Left cardiac atrium (tissue), 4 donors: Measurements from ENCODE around the gene PTGES3. TPM values are rescaled to one million over a fixed set of nuclear protein-coding genes. Genes with fewer than 3 reads are reported as not detected.
"Not testable (repeated sequence)": the region's sequence is repeated elsewhere in the genome, so short reads cannot be mapped to it uniquely, and the experiment has no call there.

Experiments used
- ATAC-seq, 2 donors: fragments of 200-7000 bp; cut with Tn5 transposase; one replicate each; pipeline ENCODE4 v1.9.1; 2020; ENCODE audit warnings: mild to moderate bottlenecking in 2 of 2, moderate library complexity in 2 of 2
- DNase-seq: peaks from one replicate; pipeline ENCODE4 v3.0.0-alpha.2; 2020
- intact Hi-C, 2 donors: fragments of 100-400 bp; cut with DNase I; formaldehyde crosslinking; loops; one replicate each; pipeline versions ENCODE4 v1.14.1 to v1.15.1; 2022 to 2023
- total RNA-seq, 2 donors: library from RNA; stranded (reverse); fragmentation: NEBNext Ultra II Directional; extraction: Animal tissue kit (Norgen Biotek cat#: 25700); gene quantifications; one replicate each; pipeline ENCODE4 v1.2.1, GENCODE V29; 2021
- donor health status: DM: no; HTN: yes; CAD: no.
- donor health status: DM: no; HTN: yes; CAD: no; lungs with severe emphysema.
- donor health status: DM: yes; HTN: yes; CAD: no.
- donor health status: Dilated cardiomyopathy.

The PTGES3 gene
- total RNA-seq, 2 donors from 2014 or later, result 126 to 138 TPM

DNA sequence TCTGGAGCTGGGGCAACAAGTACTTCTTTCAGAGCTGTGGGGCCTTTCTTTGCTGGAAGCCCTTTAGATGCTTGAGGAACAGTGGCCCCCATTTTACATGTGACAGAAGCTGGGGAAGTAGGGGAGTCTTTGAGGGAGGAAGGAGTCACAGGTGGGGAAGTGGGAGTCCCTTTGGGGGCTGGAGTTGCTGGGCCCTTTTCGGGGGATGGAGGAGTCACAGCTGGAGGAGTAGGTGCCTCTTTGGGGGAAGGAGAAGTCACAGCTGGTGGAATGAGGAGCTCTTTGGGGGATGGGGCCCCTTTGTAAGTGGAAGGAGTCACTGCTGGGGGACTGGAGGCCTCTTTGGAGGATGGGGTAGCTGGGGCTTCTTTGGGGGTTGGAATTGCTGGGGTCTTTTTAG is 28.4 kb upstream of the PTGES3 start:
- intact Hi-C loops, result no loop called here
- DNase-seq, result no peak
- ATAC-seq, result no peak

DNA sequence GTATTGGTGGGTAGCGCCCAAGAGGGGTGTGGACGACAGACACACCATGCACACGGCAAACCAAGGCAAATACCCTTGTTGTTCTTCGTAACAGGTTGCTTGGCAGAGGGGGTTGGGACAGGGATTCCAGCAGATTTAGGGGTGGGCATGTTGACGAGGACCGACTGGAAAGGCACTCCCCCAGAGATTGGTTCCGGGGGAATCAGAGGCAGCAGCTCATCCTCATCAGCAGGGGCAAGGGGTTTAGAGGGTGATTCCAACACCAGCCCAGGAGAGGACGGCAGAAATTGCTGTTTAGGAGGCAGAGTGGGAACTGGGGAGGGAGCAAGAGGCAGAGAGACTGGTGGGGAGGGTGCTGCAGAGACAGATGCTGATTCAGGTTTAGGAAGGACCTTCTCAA is 27.7 kb upstream of the PTGES3 start:
- DNase-seq (no peak), ATAC-seq (no peak)
- intact Hi-C loops, result no loop called here

DNA sequence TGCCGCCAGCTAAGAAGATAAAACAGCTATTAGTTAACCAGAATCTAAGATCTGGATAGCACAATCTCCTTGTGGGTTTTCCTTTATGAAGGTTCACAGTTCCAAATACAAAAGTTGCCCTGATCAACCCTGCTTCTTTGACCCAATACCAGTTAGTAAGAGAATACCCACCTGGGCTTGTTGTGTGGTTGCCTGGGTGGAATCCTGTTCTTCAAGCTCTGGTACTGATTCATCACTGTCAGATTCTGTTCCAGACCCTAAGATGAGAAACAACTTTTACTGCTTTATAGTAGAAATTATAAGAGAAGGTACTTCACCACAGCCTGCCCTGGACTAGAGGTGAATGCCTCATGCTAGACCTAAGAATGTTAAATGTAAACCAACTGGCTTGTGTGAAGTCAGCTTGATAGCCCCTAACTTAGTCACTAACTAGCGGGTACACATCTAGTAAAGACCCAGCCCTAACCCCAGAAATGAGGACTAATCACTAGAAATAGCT is 26.4 kb upstream of the PTGES3 start:
- intact Hi-C loops, result no loop called here
- no peak for DNase-seq
- ATAC-seq, result no peak

DNA sequence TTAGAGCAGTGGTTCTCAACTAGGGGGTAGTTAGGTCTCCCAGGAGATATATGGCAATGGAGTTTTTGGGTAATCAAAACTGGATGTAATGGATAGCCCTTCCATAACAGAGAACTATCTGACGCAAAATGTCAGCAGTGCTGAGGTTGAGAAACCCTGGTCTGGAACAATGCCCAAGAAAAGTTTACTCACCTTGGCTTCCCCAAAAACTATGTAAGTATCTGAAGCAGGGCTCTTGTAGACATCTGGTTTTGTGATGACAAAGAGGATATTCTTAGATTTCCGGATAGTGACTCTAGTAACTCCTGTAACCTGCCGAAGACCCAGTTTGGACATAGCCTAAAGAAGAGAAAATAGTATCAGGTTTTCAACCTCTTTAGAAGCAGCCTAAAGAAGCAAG is 25.3 kb upstream of the PTGES3 start:
- ATAC-seq, result no peak
- intact Hi-C loops, result no loop called here
- no peak for DNase-seq

DNA sequence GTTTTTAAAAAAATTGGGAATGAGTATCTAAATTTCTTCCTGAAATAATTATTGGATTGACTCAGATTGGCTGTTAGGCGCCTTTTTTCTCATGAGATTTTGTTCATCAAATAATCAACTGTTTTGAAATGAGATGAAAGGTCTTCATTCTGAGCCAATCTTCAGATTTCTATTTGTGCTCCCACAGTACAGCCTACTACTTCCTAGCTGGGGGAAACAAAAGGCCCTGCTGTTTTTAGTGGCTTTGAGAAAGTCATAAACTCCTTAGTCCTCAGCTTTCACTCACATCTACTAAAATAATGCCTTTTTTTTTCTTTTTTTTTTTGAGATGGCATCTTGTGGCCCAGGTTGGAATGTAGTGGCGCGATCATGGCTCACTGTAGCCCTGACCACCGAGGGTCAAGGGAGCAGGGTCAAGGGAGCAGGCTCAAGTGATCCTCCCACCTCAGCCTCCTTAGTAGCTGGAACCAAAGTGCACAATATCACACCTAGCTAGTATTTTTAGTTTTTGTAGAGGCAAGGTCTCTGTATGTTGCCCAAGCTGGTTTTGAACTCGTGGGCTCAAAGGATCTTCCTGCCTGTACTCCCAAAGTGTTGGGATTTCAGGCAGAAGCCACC is 21.8 kb upstream of the PTGES3 start:
- intact Hi-C loops, result no loop called here
- ATAC-seq, result no peak
- no peak for DNase-seq

DNA sequence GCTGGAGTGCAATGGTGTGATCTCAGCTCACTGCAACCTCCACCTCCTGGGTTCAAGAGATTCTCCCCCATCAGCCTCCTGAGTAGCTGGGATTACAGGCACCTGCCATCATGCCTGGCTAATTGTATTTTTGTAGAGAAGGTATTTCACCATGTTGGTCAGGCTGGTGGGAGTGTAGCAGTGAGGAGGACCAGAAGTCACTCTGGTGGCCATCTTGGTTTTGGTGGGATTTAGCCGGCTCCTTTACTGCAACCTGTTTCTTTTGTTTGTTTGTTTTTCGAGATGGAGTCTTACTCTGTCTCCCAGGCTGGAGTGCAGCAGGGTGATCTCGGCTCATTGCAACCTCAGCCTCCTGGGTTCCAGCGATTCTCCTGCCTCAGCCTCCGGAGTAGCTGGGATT is 16.4 kb upstream of the PTGES3 start:
- ATAC-seq, result not testable (repeated sequence)

DNA sequence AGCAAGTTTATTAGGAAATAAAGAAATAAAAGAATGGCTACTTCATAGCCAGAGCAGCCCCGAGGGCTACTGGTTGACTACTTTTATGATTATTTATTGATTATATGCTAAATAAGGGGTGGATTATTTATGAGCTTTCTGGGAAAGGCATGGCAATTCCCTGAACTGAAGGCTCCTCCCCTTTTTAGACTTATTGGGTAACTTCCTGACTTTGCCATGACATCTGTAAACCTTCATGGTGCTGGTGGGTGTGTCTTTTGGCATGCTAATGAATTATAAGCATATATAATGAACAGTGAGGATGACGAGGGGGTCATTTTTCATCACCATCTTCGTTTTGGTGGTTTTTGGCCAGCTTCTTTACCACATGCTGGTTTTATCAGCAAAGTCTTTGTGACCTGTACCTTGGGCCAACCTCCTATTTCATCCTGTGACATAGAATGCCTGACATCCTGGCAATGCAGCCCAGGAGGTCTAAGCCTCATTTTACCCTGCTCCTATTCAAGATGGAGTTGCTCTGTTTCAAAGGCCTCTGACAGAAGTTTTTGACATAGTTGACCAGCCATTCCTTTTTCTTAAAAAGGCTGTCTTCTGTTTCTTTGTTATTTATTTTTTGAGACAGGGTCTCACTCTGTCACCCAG is 11.1 kb upstream of the PTGES3 start:
- DNase-seq, result no peak
- intact Hi-C loops, result no loop called here
- ATAC-seq, result no peak

More for the DNA sequence above, 16.4 kb upstream of the PTGES3 start:
- DNase-seq, intact Hi-C loops: not testable (repeated sequence)

DNA sequence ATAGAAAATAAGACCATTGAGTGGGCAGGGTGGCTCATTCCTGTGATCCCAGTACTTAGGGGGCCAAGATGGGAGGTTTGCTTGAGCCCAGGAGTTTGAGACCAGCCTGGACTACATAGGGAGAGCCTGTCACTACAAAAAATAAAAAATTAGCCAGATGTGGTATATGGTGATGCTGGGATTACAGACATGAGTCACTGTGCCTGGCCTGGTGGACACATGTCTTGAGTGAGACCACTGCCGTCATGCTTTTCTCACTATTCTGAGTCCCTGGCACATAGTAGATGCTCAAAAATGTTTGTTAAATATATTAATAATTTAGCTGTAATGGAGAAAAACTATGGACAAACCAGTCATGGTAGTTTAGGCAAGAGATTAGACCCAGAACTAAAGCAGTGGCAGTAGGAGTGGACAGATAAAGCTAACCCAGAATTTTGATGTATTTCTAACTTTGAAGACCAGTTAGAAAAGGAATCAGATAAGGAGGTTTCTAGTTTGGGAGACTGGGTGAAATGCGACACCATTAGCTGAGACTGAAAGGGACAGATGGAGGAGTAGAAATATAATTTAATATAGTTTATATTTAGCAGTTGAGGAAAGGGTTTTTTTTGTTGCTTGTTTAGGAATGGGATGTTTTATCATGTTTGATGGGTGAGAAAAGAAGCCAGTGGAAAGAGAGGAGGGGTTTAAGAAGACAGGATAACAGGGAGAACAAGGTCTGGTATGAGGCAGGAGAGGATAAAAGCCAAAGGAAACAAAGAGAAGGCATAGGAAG is 7.4 kb upstream of the PTGES3 start:
- ATAC-seq (no peak), DNase-seq (no peak)
- intact Hi-C loops, result no loop called here

DNA sequence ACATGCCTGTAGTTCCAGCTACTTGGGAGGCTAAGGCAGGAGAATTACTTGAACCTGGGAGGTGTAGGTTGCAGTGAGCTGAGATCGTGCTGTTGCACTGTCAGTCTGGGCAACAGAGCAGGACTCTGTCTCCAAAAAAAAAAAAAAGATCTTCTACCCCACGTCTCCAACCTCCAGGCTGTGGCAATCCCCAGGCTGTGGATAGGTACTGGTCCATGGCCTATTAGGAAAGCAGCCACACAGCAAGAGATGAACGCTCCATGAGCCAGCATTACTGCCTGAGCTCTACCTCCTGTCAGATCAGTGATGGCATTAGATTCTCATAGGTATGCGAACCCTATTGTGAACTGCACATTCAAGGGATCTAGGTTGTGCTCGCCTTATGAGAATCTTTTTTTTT is 6.1 kb upstream of the PTGES3 start:
- DNase-seq, result no peak
- no peak for ATAC-seq
- intact Hi-C loops, result no loop called here

DNA sequence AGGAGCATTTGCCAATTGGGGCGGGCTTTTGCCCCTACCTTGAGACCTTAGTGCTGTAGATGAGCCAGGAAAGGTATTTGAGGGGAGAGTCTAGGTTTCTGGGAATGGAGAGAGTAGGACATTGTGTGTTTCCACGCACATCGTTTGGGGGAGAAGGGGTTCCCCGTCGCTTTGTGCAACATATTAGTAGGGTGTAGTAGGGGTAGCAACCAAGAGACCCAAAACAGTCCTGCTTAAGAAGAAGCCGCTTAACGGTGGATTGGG is 694 bp upstream of the PTGES3 start:
- DNase-seq (no peak), ATAC-seq (no peak)
- intact Hi-C loops, result no loop called here

DNA sequence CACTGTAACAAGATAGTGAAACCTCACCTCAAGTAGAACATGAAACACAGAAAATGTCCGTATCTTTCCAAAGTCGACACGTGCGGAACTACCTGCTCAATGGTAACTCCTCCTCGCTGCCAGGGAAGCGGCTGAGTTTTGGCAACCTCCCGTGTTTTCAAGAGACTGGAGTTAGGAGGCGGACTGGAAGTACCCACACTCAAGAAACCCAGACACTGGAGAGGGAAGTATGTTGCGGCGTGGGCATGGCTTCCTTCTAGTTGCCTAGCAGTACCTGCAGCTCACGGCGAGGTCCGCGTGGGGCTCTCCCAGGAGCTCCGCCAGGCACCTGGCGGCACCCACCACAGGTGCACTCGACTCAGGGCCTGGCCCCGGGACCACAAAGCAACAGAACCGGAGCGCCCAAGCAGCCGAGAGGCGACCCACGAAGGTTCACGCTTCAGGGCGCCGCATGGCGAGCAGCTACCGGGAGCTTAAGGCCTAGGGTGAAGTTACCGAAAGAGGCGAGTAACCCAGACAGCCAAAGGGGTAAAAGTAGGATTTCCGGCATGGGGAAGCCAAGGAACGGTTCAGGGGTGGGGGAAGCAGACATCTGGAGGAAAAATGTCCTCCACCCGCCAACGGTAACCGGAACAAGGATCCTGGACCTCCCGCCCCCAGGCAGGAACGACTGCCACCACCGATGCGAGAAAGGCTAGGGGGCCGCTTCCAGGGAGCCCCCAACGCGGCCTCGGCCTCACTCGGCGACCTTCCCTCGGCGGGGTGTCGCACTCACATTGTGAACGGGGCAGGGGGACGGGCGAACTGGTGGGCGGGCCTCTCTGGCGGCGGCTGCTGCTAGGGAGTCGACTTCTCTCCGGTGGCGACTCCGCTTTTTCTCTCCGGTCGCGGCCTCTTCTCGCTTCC is 608 bp downstream of the PTGES3 start:
- intact Hi-C loops, result loop anchor here in 1 of 2 donors (2.0 kb wide), 1 partner anchor 37 kb away; the partner anchor contains the start of gene NACA
- ATAC-seq (peak; percentile 52 to 63), DNase-seq (peak; percentile 55)

DNA sequence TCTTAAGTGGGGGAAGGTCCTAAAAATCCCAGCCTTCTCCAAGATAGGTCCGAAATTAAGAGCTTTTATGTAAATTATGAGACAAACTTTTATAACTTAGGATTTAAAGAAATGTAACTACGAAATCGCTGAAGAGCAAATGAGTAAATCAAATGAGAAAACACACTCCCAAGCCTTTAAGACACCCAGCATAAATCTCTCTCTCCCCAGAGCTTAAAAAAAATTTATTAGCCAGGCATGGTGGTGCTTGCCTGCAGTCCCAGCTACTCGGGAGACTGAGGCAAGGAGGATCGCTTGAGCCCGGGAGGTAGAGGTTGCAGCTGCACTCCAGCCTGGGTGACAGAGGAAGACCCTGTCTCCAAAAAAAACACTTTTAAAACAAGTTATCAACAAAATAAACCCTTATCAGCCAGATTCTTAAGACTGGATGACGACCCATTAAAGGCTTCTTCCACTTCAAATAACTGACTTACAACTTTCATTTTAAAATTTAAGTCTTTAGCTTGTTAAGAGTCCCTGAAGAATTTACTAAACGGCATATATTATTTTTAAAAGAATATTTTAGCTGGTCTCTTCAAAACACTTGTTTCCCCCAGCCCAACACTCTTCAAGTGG is 3.2 kb downstream of the PTGES3 start:
- no peak for ATAC-seq
- no peak for DNase-seq
- intact Hi-C loops, result no loop called here

DNA sequence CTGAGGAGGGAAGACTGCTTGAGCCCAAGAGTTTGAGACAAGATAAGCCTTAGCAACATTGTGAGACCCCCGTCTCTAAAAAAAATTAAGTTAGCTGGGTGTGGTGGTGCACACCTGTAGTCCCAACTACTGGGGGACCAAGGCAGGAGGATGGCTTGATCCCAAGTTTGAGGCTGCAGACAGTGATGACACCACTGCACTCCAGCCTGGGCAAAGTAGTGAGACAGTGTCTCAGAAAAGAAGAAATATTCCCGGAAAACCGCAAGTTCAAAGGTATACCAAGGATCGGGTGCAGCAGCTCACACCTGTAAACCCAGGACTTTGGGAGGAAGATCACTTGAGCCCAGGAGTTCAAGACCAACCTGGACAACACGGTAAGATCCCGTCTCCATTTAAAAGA is 5.8 kb downstream of the PTGES3 start:
- no peak for DNase-seq
- intact Hi-C loops, result no loop called here
- no peak for ATAC-seq

DNA sequence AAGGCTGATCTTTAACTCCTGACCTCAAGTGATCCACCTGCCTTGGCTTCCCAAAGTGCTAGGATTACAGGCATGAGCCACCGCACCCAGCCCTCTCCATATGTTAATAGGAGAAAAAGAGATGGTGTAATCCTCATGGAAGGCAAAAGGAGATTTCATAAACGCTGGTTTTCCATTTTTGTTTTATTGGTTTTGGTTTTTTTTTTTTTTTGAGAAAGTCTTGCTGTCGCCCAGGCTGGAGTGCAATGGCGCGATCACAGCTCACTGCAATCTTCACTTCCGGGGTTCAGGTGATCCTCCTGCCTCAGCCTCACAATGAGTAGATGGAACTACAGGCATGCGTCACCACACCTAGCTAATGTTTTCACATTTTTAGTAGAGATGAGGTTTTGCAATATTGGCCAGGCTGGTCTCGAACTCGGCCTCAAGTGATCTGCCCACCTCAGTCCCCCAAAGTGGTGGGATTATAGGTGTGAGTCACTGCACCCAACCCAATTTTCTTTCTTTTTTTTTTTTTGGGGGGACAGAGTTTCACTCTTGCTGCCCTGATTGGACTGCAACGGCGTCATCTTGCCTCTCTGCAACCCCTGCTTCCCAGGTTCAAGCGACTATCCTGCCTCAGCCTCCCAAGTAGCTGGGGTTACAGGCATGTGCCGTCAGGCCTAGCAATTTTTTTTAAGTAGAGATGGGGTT is 8.1 kb downstream of the PTGES3 start:
- intact Hi-C loops, result no loop called here
- DNase-seq (no peak), ATAC-seq (no peak)

DNA sequence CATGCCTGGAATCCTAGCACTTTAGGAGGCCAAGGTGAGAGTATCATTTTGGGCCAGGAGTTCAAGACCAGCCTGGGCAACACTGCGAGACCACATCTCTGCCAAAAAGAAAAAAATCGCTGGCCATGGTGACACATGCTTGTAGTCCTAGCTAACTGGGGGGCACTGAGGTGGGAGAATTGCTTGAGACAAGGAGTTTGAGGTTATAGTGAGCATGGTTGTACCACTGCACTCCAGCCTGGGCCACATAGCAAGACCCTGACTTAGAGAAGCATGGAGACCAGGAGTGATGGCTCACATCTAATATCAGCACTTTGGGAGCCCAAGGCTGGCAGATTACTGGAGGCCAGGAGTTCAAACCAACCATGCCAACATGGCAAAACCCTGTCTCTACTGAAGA is 9.2 kb downstream of the PTGES3 start:
- ATAC-seq (no peak), DNase-seq (no peak)
- intact Hi-C loops, result no loop called here

DNA sequence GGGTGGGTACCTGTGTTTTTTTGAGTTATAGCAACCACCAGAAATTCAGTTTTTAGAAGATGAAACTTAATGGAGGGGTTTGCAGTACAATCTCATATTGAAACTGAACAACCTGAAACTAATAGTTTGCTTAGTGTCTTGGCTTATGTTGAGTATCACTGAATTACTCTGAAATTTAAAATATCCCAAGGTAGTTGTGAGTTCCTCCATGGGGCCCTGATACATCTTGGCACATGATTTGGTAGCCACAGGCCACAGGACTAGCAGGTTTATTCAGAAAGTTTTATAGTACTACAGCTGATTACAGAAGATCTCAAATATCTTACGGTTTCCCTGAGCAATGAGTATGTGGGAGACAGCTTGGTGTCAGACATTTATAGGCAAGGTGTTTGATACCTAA is 10.4 kb downstream of the PTGES3 start:
- intact Hi-C loops, result no loop called here
- no peak for DNase-seq
- no peak for ATAC-seq

DNA sequence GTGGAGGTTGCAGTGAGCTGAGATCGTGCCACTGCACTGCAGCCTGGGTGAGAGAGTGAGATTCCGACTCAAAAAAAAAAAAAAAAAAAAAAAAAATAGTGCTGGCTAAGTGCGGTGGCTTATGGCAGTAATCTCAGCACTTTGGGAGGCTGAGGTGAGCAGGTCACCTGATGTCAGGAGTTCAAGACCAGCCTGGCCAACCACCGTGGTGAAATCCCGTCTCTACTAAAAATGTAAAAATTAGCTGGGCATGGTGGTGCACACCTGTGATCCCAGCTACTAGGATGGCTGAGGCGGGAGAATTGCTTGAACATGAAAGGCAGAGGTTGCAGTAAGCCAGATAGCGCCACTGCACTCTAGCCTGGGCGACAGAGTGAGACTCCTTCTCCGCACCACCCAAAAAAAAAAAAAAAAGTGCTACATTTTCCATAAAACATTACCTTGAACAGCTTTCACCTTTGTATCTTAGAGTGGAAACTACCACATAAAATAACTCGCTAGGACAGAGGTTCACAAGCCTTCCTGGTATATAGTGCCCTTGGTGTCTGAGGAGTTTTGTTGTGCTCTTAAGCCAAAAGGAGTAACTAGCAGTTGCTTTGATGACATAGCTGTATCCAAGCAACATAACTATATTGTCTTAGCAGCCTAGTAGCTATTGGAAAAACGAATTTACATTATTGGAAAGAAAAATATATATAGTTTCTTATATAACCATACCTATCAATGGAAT is 11.1 kb downstream of the PTGES3 start:
- intact Hi-C loops, result no loop called here
- DNase-seq (no peak), ATAC-seq (no peak)

DNA sequence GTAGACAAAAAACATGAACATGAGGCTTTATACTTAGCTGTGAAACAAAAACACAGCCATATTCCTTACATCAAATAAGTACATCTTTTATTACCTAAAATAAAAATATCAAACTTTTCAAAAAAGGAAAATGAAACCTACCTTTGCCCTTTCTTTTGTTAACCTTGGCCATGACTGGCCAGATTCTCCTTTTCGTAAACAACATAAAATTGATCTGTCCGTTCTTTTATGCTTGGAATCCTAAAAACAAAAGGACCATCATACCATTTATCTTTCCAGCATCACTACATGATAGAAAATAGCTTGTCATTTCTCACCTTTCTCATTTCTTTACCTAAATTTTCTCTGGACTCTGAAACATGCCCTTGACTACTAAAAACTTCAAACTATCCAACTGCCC is 16.5 kb downstream of the PTGES3 start:
- intact Hi-C loops, result no loop called here
- no peak for ATAC-seq

More for the DNA sequence above, 16.5 kb downstream of the PTGES3 start:
- no peak for DNase-seq
